HG03135 (cell line): ENCODE results near the gene XAF1.
"Not testable (repeated sequence)": the region's sequence is repeated elsewhere in the genome, so short reads cannot be mapped to it uniquely, and the experiment has no call there.

Experiments used
- ATAC-seq: cut with Tn5 transposase; IDR thresholded peaks from one replicate; pipeline ENCODE4 v1.9.1; 2021; ENCODE audit warnings: mild to moderate bottlenecking, moderate library complexity; ENCODE audit not compliant: unreplicated experiment

The XAF1 gene

GRCh38 chr17:6797718-6798351 lies 42.0 kb downstream of the XAF1 start:
- ATAC-seq: no peak

- no peak for ATAC-seq
Observed at GRCh38 chr17:6799738-6800137, 43.9 kb downstream of the XAF1 start.

DNA sequence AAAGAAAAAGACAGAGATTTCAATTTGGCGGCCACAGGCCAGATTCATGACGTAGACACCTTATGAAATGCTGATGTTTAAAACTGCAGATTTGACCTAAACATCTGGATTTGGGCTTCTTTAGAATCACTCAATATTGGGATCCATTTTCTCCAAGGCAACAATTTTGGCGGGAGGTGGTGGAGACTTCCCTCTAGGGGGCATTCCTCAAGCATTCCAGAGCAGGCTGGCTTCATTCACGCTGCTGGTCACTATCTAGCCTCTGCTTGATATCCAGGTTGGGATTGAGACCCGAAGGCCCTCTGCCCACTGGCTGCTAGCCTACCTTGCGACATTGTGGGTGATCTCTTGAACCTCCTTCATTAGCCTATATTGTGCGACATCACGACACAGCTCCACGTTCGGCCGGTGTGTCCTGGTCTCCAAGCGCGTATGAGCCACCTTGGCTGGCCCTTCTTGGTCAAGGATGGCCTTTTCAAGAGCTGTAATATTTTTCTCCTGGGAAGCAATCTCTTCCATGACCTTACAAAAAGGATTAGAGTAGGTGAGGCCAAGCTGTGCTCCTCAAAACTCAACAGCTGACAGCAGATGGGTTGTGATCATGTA lies 44.7 kb downstream of the XAF1 start:
- ATAC-seq: no peak

DNA sequence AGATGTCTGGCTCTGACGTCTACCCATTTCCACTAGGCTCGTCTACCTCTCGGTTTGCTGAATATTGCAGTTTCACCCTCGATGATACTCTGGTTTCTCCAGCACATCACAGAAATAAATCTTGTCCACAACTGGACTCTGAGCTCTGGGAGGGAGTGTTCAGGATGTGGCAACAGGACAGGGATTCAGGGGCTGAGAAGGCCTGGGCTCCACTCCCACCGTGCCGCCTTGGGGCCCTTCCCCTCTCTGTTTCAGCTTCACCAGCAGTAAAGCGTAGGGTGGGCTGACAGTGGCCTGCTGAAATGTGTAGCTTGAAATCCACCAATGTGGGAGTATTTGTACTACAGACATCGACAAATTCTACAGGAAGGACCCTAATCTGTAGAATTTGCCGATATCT lies 55.7 kb downstream of the XAF1 start:
- no peak for ATAC-seq

GRCh38 chr17:6812295-6812694 lies 56.4 kb downstream of the XAF1 start:
- no peak for ATAC-seq

GRCh38 chr17:6815775-6816174 lies 59.9 kb downstream of the XAF1 start:
- ATAC-seq: no peak

DNA sequence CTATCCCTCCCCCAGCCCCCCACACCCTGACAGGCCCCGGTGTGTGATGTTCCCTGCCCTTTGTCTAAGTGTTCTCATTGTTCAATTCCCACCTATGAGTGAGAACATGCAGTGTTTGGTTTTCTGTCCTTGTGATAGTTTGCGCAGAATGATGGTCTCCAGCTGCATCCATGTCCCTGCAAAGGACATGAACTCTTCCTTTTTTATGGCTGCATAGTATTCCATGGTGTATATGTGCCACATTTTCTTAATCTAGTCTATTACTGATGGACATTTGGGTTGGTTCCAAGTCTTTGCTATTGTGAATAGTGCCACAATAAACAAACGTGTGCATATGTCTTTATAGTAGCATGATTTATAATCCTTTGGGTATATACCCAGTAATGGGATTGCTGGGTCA lies 60.5 kb downstream of the XAF1 start:
- not testable (repeated sequence) for ATAC-seq

DNA sequence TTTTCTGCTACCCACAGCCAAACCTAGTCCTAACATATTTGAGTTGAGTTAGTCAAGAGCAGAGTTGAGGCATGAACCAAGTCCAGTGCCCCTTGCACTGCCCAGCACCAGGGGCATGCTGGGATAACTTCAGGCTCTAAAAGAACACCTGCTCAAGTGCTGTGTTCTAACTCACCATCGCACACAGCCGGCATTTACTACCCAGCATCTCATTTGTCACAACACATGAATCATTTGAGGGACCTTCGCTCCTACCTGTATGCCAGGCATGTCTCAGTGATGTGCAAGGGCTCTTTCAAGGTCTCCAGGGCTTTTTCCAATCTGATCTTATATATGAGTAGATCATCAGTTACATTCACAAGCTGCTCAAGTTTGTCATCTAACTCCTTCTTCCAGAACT lies 63.1 kb downstream of the XAF1 start:
- no peak for ATAC-seq

DNA sequence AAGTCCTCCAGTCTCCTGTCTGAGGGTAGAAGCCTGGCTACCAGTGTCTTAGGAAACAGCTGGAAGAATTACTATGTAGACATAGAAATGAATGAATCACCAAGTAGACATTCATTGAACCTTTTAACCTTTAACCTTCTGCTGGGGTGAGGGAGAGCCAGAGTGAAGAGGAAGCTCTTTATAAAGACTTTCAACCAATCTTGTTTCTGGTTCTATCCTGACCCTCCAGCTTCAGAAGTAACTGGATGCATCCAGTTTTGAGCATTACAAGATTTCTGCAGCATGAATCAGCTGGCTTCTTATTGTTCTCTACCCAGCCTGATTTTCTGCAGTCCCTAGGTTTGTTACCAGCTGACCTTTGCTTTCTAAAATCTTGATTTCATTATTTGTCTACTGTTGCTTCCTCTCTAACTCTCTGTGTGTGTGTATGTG lies 67.2 kb downstream of the XAF1 start:
- ATAC-seq: no peak
